Trophoblast cell (in vitro differentiated cells and primary cell): ENCODE measurements around the gene RELB.

Experiments
- DNase-seq, 2 donors: peaks; one replicate each; pipeline ENCODE4 v3.0.0-alpha.2; 2016
- H2AFZ ChIP-seq: 2 replicates; pipeline ENCODE4 v1.6.1; 2013; ENCODE audit warnings: low read length, moderate library complexity, mild to moderate bottlenecking; ENCODE audit not compliant: insufficient read depth, poor library complexity
- H2AK5ac ChIP-seq: 2 replicates; pipeline ENCODE4 v1.6.1; 2013; ENCODE audit warnings: mild to moderate bottlenecking, low read length
- H2BK120ac ChIP-seq: 2 replicates; pipeline ENCODE4 v1.6.1; 2013; ENCODE audit warnings: low read length, mild to moderate bottlenecking, moderate library complexity; ENCODE audit not compliant: insufficient read depth, poor library complexity
- H2BK12ac ChIP-seq: 2 replicates; pipeline ENCODE4 v1.6.1; 2013; ENCODE audit warnings: mild to moderate bottlenecking, low read length, moderate library complexity
- H2BK5ac ChIP-seq: 2 replicates; pipeline ENCODE4 v1.6.1; 2013; ENCODE audit warnings: low read length, low read depth, moderate library complexity, mild to moderate bottlenecking; ENCODE audit not compliant: poor library complexity
- H3K14ac ChIP-seq: 2 replicates; pipeline ENCODE4 v1.6.1; 2013; ENCODE audit warnings: mild to moderate bottlenecking, low read length
- H3K18ac ChIP-seq: 2 replicates; pipeline ENCODE4 v1.6.1; 2013; ENCODE audit warnings: mild to moderate bottlenecking, low read length
- H3K23ac ChIP-seq: 2 replicates; pipeline ENCODE4 v1.6.1; 2013; ENCODE audit warnings: low read length
- H3K27ac ChIP-seq: 2 replicates; pipeline ENCODE4 v1.5.1; 2013; ENCODE audit warnings: low read depth, mild to moderate bottlenecking, inconsistent platforms, low read length, moderate library complexity
- H3K27me3 ChIP-seq: 2 replicates; pipeline ENCODE4 v1.6.1; 2013; ENCODE audit warnings: inconsistent platforms, mild to moderate bottlenecking, low read length, moderate library complexity; ENCODE audit not compliant: insufficient read depth
- H3K36me3 ChIP-seq, 2 experiments: 1 replicate in 1 of 2; 2 replicates in 1 of 2; pipeline ENCODE4 v1.6.1; 2013; ENCODE audit warnings: low read length in 2 of 2, mild to moderate bottlenecking in 2 of 2, moderate library complexity in 1 of 2; ENCODE audit not compliant: insufficient read depth in 2 of 2, control insufficient read depth in 1 of 2
- H3K4ac ChIP-seq: 2 replicates; pipeline ENCODE4 v1.6.1; 2013; ENCODE audit warnings: low read depth, mild to moderate bottlenecking, low read length, moderate library complexity
- H3K4me1 ChIP-seq, 2 experiments: 1 replicate in 1 of 2; 2 replicates in 1 of 2; pipeline ENCODE4 v1.6.1; 2013; ENCODE audit warnings: low read length in 2 of 2, mild to moderate bottlenecking in 2 of 2, moderate library complexity in 1 of 2; ENCODE audit not compliant: insufficient read depth in 2 of 2, control insufficient read depth in 1 of 2
- H3K4me2 ChIP-seq: 2 replicates; pipeline ENCODE4 v1.6.1; 2013; ENCODE audit warnings: inconsistent platforms, mild to moderate bottlenecking, low read length, moderate library complexity
- H3K4me3 ChIP-seq: 2 replicates; pipeline ENCODE4 v1.5.1; 2013; ENCODE audit warnings: mild to moderate bottlenecking, low read depth, low read length, inconsistent platforms
- H3K79me1 ChIP-seq: one replicate; pipeline ENCODE4 v1.6.1; 2013; ENCODE audit warnings: low read length
- H3K79me2 ChIP-seq: 2 replicates; pipeline ENCODE4 v1.6.1; 2013; ENCODE audit warnings: low read length, mild to moderate bottlenecking; ENCODE audit not compliant: control insufficient read depth, insufficient read depth, poor library complexity
- H3K9ac ChIP-seq: 2 replicates; pipeline ENCODE4 v1.6.1; 2013; ENCODE audit warnings: mild to moderate bottlenecking, low read length
- H3K9me3 ChIP-seq: 2 replicates; pipeline ENCODE4 v1.6.1; 2013; ENCODE audit warnings: low read depth, mild to moderate bottlenecking, control low read depth, inconsistent platforms, low read length; ENCODE audit not compliant: insufficient read depth
- H4K12ac ChIP-seq: 2 replicates; pipeline ENCODE4 v1.6.1; 2013; ENCODE audit warnings: low read depth, mild to moderate bottlenecking, low read length, moderate library complexity
- H4K8ac ChIP-seq: 2 replicates; pipeline ENCODE4 v1.6.1; 2013; ENCODE audit warnings: low read depth, mild to moderate bottlenecking, low read length, moderate library complexity
- H4K91ac ChIP-seq: one replicate; pipeline ENCODE4 v1.6.1; 2013; ENCODE audit warnings: low read depth, mild to moderate bottlenecking, low read length, moderate library complexity
- WGBS: extraction: QIAGEN DNeasy Blood & Tissue Kit; methylation state at CpG from one replicate; pipeline ENCODE4 v1.1.7; 2013; ENCODE audit warnings: missing lambda C conversion rate; ENCODE audit not compliant: insufficient read length, insufficient coverage; ENCODE audit errors: extremely low coverage; 5-methylcytosine and 5-hydroxymethylcytosine counted together

The RELB gene

DNA sequence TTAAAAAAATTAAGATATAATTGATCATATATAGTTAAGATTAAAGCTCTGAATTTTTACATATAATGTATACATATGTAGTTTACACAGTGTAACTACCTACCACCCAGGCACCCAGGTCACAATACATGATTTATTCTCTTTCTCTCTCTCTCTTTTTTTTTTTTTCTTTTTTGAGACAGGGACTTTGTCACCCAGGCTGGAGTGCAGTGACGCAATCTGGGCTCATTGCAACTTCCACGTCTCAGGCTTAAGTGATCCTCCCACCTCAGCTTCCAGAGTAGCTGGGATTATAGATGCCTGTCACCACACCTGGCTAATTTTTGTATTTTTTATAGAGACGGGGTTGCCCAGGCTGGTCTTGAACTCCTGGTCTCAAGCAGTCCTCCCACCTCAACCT is 18.8 kb downstream of the RELB start:
- no peaks in the 10 kb centered on the region for H3K36me3 ChIP-seq

DNA sequence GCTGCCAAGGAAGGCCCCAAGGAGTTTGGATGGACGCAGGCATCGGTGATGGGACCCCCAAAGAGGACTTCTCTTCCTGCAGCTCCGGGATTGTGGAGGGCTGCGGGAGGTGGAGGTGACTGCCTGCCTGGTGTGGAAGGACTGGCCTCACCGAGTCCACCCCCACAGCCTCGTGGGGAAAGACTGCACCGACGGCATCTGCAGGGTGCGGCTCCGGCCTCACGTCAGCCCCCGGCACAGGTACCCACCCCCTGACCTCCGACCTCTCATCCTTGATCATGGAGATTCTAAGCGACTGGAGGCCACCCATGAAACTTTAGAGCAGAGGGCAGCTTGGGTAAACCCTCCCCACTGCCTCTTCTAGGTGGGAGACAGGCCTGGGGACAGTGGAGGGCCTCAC is 20.7 kb downstream of the RELB start:
- Histone ChIP-seq H3K27ac (no peak overlapping the region), H2BK12ac (no peak overlapping the region), H2BK5ac (no peak overlapping the region), H3K9me3 (no peaks in the 10 kb centered on the region), H3K23ac (no peak overlapping the region), H4K8ac (no peak overlapping the region), H2BK120ac (no peak overlapping the region), H3K4me3 (no peak overlapping the region), H3K9ac (no peak overlapping the region), H3K18ac (no peak overlapping the region), H3K14ac (no peak overlapping the region), H4K91ac (no peak overlapping the region), H2AFZ (no peak overlapping the region), H3K36me3 (no peaks in the 10 kb centered on the region), H3K4me1 (no peaks in the 10 kb centered on the region), H3K79me2 (no peaks in the 10 kb centered on the region), H4K12ac (no peak overlapping the region), H3K4me2 (no peak overlapping the region), H3K79me1 (no peaks in the 10 kb centered on the region), H3K27me3 (no peaks in the 10 kb centered on the region), H3K4ac (no peak overlapping the region), H2AK5ac (no peak overlapping the region)
- no CpG with 5 or more reads among the region's 14 CpGs for WGBS
- DNase-seq: no peak

More for the DNA sequence above, 18.8 kb downstream of the RELB start:
- no peak overlapping the region for H2BK5ac ChIP-seq
- no peak overlapping the region for H4K8ac ChIP-seq
- no peak for DNase-seq
- H3K18ac ChIP-seq: no peak overlapping the region
- no peak overlapping the region for H3K4ac ChIP-seq
- H2BK12ac ChIP-seq: no peak overlapping the region
- H2BK120ac ChIP-seq: no peak overlapping the region
- no peak overlapping the region for H2AFZ ChIP-seq
- no peaks in the 10 kb centered on the region for H3K9me3 ChIP-seq
- H3K4me2 ChIP-seq: no peak overlapping the region
- no peaks in the 10 kb centered on the region for H3K27me3 ChIP-seq
- no peak overlapping the region for H4K91ac ChIP-seq
- no peak overlapping the region for H2AK5ac ChIP-seq
- no CpG with 5 or more reads among the region's 3 CpGs for WGBS
- no peaks in the 10 kb centered on the region for H3K4me1 ChIP-seq
- no peak overlapping the region for H3K9ac ChIP-seq
- H3K79me2 ChIP-seq: no peaks in the 10 kb centered on the region
- H3K23ac ChIP-seq: no peak overlapping the region
- H3K27ac ChIP-seq: no peak overlapping the region
- H3K79me1 ChIP-seq: no peaks in the 10 kb centered on the region
- no peak overlapping the region for H4K12ac ChIP-seq
- no peak overlapping the region for H3K4me3 ChIP-seq
- no peak overlapping the region for H3K14ac ChIP-seq

DNA sequence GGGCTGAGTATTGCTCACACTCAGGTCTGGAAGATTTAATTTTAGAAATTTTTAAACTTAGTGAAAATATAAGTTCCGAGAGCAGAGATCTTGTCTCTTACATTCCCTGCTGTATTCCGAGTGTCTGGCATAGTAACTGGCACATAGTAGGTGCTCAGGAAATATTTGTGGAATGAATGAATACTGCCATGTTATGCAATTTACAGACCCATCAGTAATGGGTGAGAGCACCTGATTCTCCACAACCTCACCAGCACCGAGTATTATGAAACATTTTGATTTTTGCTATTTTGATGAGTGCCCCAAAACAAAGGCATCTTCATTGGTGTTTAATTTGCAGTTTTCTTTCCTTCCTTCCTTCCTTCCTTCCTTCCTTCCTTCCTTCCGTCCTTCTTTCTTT is 21.8 kb downstream of the RELB start:
- H3K14ac ChIP-seq: no peak overlapping the region
- H3K36me3 ChIP-seq: peaks cover 0 to 2% of the 10 kb centered on the region in 2 experiments
- no peak overlapping the region for H2BK12ac ChIP-seq
- no peak overlapping the region for H3K9ac ChIP-seq
- H3K27me3 ChIP-seq: no peaks in the 10 kb centered on the region
- H4K12ac ChIP-seq: no peak overlapping the region
- H3K79me1 ChIP-seq: no peaks in the 10 kb centered on the region
- H3K4me2 ChIP-seq: no peak overlapping the region
- H3K23ac ChIP-seq: no peak overlapping the region
- H3K79me2 ChIP-seq: no peaks in the 10 kb centered on the region
- no peak overlapping the region for H2AFZ ChIP-seq
- H3K4ac ChIP-seq: no peak overlapping the region
- no peak overlapping the region for H3K18ac ChIP-seq
- no peak overlapping the region for H2AK5ac ChIP-seq
- no peak overlapping the region for H4K8ac ChIP-seq
- H3K4me1 ChIP-seq: no peaks in the 10 kb centered on the region
- no peak overlapping the region for H4K91ac ChIP-seq
- H3K4me3 ChIP-seq: no peak overlapping the region
- DNase-seq: no peak
- H2BK120ac ChIP-seq: no peak overlapping the region
- no peak overlapping the region for H3K27ac ChIP-seq
- peaks cover 1% of the 10 kb centered on the region for H3K9me3 ChIP-seq
- no peak overlapping the region for H2BK5ac ChIP-seq
- no CpG with 5 or more reads among the region's 4 CpGs for WGBS

DNA sequence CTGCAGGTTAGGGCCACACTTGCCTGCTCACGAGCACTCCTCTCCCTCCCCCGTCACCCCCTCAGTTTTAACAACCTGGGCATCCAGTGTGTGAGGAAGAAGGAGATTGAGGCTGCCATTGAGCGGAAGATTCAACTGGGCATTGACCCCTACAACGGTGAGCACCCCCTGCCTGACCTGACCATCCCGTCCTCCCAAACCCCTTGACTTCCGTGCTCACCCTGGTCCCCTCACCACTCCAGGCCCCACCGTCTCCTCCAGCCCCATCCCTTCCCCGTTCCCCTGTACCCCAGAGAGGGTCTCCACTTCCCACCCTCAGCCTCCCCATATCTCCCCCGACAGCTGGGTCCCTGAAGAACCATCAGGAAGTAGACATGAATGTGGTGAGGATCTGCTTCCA is 24.0 kb downstream of the RELB start:
- Histone ChIP-seq H4K12ac (no peak overlapping the region), H3K9ac (no peak overlapping the region), H3K4me2 (no peak overlapping the region), H3K36me3 (peaks cover 6% of the 10 kb centered on the region in 2 experiments), H3K4me3 (no peak overlapping the region), H2AFZ (no peak overlapping the region), H2BK120ac (no peak overlapping the region), H2BK12ac (no peak overlapping the region), H3K27ac (no peak overlapping the region), H3K14ac (no peak overlapping the region), H3K4me1 (no peaks in the 10 kb centered on the region), H2AK5ac (no peak overlapping the region), H3K27me3 (no peaks in the 10 kb centered on the region), H2BK5ac (no peak overlapping the region), H3K79me2 (no peaks in the 10 kb centered on the region), H4K91ac (no peak overlapping the region), H4K8ac (no peak overlapping the region), H3K9me3 (peaks cover 1% of the 10 kb centered on the region), H3K23ac (no peak overlapping the region), H3K4ac (no peak overlapping the region), H3K18ac (no peak overlapping the region), H3K79me1 (no peaks in the 10 kb centered on the region)
- no CpG with 5 or more reads among the region's 9 CpGs for WGBS
- no peak for DNase-seq
